Measurements from ENCODE around the gene ATF7IP2.
"Not testable (repeated sequence)": the region's sequence is repeated elsewhere in the genome, so short reads cannot be mapped to it uniquely, and the experiment has no call there.

ATF7IP2 gene

DNA sequence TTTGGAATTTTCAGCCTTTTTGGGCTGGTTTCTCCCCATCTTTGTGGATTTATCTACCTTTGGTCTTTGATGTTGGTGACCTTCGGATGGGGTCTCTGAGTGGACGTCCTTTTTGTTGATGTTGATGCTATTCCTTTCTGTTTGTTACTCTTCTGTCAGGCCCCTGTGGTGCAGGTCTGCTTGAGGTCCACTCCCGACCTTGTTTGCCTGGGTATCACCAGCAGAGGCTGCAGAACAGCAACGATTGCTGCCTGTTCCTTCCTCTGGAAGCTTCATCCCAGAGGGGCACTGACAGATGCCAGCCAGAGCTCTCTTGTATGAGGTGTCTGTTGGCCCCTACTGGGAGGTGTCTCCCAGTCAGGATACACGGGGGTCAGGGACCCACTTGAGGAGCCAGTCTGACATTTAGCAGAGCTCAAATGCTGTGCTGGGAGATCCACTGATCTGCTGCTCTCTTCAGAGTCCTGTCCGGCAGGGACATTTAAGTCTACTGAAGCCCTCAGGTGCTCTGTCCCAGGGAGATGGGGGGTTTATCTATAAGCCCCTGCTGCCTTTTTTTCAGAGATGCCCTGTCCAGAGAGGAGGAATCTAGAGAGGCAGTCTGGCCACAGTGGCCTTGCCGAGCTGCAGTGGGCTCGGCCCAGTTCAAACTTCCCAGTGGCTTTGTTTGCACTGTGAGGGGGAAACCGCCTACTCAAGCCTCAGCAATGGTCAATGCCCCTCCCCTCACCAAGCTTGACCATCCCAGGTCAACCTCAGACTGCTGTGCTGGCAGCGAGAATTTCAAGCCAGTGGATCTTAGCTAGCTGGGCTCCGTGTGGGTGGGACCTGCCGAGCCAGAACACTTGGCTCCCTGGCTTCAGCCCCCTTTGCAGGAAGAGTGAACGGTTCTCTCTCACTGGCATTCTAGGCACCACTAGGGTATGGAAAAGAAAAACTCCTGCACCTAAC is 66.6 kb downstream of the ATF7IP2 start:
- H3K27ac ChIP-seq (ENCODE audit: low read depth, low read length); H3K27me3 ChIP-seq (ENCODE audit: control insufficient read depth, insufficient read depth, low read length); H3K9ac ChIP-seq (ENCODE audit: low read length); H3K4me3 ChIP-seq (ENCODE audit: low read depth, low read length); H3K9me3 ChIP-seq (ENCODE audit: control insufficient read depth, insufficient read depth, low read depth, low read length); H3K4me1 ChIP-seq (ENCODE audit: control insufficient read depth, insufficient read depth, low read length): not testable (repeated sequence)
- H3K36me3 ChIP-seq (ENCODE audit: control insufficient read depth, insufficient read depth, low read length) = peaks cover 15% of the 10 kb centered on the region

DNA sequence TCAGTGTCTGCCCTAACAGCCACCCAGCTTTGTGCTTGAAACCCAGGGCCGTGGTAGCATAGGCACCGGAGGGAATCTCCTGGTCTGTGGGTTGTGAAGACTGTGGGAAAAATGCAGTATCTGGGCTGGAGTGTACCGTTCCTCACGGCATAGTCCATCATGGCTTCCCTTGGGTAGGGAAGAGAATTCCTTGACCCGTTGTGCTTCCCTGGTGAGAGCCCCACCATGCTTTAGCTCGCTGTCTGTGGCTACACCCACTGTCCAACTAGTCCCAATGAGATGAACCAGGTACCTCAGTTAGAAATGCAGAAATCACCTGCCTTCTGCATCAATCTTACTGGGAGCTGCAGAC is 67.3 kb downstream of the ATF7IP2 start:
- no peak overlapping the region for H3K9ac ChIP-seq (ENCODE audit: low read length)
- no peak overlapping the region for H3K27ac ChIP-seq (ENCODE audit: low read depth, low read length)
- H3K4me1 ChIP-seq (ENCODE audit: control insufficient read depth, insufficient read depth, low read length) = no peaks in the 10 kb centered on the region
- peaks cover 15% of the 10 kb centered on the region for H3K36me3 ChIP-seq (ENCODE audit: control insufficient read depth, insufficient read depth, low read length)
- H3K9me3 ChIP-seq (ENCODE audit: control insufficient read depth, insufficient read depth, low read depth, low read length) = no peaks in the 10 kb centered on the region
- no peak overlapping the region for H3K4me3 ChIP-seq (ENCODE audit: low read depth, low read length)
- no peaks in the 10 kb centered on the region for H3K27me3 ChIP-seq (ENCODE audit: control insufficient read depth, insufficient read depth, low read length)

DNA sequence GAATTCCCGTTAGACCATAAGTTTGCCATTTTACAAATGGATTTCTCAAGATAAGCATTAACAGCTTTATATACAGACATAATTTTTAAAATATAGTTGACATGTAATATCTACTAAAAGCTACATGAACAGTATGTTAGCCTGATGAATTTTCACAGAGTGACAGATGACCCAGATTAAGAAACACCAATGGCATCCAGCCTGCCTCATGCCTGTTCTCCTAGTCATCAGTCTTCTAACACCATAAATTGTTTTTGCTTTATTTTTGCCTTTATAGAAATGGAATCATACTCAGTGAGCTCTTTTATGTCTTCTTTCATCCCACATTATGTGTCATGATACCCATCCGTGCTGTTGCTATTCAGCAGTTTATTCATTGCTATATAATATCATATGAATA is 80.0 kb downstream of the ATF7IP2 start:
- Histone ChIP-seq H3K4me1 (ENCODE audit: control insufficient read depth, insufficient read depth, low read length) (no peaks in the 10 kb centered on the region), H3K27me3 (ENCODE audit: control insufficient read depth, insufficient read depth, low read length) (no peaks in the 10 kb centered on the region), H3K36me3 (ENCODE audit: control insufficient read depth, insufficient read depth, low read length) (peaks cover 23% of the 10 kb centered on the region)

DNA sequence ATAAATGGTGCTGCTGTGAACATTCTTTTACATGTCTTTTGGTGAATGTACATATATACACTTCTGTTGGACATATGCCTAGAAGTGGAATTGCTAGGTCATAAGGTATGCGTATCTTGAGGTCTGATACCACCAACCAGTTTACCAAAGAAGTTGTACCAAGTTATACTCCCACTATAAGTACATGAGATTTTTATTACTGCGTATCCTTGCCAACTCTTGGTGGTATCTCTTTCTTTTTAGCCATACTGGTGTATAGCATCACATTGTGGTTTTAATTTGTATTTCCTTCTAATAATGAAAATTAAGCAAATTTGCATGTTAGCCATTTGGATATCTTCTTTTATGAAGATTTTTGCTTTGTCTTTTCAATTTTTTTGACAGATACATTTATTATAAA is 80.5 kb downstream of the ATF7IP2 start:
- peaks cover 23% of the 10 kb centered on the region for H3K36me3 ChIP-seq (ENCODE audit: control insufficient read depth, insufficient read depth, low read length)
- no peaks in the 10 kb centered on the region for H3K9me3 ChIP-seq (ENCODE audit: control insufficient read depth, insufficient read depth, low read depth, low read length)
- H3K9ac ChIP-seq (ENCODE audit: low read length) = no peak overlapping the region
- H3K4me3 ChIP-seq (ENCODE audit: low read depth, low read length) = no peak overlapping the region
- no peaks in the 10 kb centered on the region for H3K4me1 ChIP-seq (ENCODE audit: control insufficient read depth, insufficient read depth, low read length)
- H3K27me3 ChIP-seq (ENCODE audit: control insufficient read depth, insufficient read depth, low read length) = no peaks in the 10 kb centered on the region
- H3K27ac ChIP-seq (ENCODE audit: low read depth, low read length) = no peak overlapping the region

More for the DNA sequence above, 80.0 kb downstream of the ATF7IP2 start:
- Histone ChIP-seq H3K4me3 (ENCODE audit: low read depth, low read length) (no peak overlapping the region), H3K9me3 (ENCODE audit: control insufficient read depth, insufficient read depth, low read depth, low read length) (no peaks in the 10 kb centered on the region), H3K9ac (ENCODE audit: low read length) (no peak overlapping the region), H3K27ac (ENCODE audit: low read depth, low read length) (no peak overlapping the region)

DNA sequence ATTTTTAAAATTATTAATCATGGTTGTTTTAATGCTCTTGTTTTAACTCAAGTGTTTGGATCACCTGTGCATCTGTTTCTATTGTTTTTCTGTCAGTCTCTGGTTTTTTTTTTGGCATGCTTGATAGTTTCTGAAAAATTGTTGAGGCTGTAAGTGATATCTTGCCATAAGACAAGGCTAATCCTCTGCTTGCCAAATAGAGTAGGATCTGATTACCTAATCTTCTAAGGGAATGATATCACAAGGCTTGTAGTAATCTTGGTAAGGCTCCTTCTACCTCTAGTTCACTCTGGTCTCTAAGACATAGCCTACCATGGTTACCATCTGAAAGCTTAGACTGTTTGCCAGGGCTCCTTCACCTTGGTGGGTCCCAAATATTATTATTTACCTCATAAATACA is 81.0 kb downstream of the ATF7IP2 start:
- Histone ChIP-seq H3K9ac (ENCODE audit: low read length) (no peak overlapping the region), H3K9me3 (ENCODE audit: control insufficient read depth, insufficient read depth, low read depth, low read length) (no peaks in the 10 kb centered on the region), H3K27ac (ENCODE audit: low read depth, low read length) (no peak overlapping the region), H3K27me3 (ENCODE audit: control insufficient read depth, insufficient read depth, low read length) (no peaks in the 10 kb centered on the region), H3K4me1 (ENCODE audit: control insufficient read depth, insufficient read depth, low read length) (no peaks in the 10 kb centered on the region), H3K36me3 (ENCODE audit: control insufficient read depth, insufficient read depth, low read length) (peaks cover 23% of the 10 kb centered on the region), H3K4me3 (ENCODE audit: low read depth, low read length) (no peak overlapping the region)

DNA sequence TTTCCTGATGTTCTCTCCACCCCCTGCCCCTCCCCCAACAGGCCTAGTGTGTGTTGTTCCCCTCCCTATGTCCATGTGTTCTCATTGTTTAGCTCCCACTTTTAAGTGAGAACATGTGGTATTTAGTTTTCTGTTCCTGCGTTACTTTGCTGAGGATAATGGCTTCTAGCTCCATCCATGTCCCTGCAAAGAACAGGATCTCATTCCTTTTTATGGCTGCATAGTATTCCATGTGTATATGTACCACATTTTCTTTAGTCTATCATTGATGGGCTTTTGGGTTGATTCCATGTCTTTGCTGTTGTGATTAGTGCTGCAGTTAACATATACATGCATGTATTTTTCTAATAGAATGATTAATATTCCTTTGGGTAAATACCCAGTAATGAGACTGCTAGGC is 90.8 kb downstream of the ATF7IP2 start:
- not testable (repeated sequence) for H3K4me3 ChIP-seq (ENCODE audit: low read depth, low read length); H3K27me3 ChIP-seq (ENCODE audit: control insufficient read depth, insufficient read depth, low read length); H3K9ac ChIP-seq (ENCODE audit: low read length); H3K27ac ChIP-seq (ENCODE audit: low read depth, low read length); H3K4me1 ChIP-seq (ENCODE audit: control insufficient read depth, insufficient read depth, low read length)
- peaks cover 43% of the 10 kb centered on the region for H3K36me3 ChIP-seq (ENCODE audit: control insufficient read depth, insufficient read depth, low read length)
- H3K9me3 ChIP-seq (ENCODE audit: control insufficient read depth, insufficient read depth, low read depth, low read length) = peaks cover 11% of the 10 kb centered on the region

DNA sequence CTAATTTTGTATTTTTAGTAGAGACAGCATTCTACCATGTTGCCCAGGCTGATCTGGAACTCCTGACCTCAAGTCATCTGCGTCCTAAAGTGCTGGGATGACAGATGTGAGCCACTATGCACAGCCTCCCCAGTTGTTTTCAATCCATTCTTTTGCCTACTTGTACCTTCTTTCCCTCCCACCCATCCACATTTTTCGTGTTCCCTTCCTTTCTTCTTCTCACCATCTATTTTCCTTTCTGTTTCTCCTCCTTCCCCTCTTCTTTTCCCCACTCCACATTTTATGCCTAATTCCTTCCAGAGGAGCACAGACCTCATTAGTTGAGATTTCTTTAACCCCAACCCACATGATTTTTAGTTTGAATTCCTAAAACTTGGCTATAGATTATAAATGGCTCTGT is 94.3 kb downstream of the ATF7IP2 start:
- Histone ChIP-seq H3K9me3 (ENCODE audit: control insufficient read depth, insufficient read depth, low read depth, low read length) (peaks cover 16% of the 10 kb centered on the region), H3K27ac (ENCODE audit: low read depth, low read length) (no peak overlapping the region)

DNA sequence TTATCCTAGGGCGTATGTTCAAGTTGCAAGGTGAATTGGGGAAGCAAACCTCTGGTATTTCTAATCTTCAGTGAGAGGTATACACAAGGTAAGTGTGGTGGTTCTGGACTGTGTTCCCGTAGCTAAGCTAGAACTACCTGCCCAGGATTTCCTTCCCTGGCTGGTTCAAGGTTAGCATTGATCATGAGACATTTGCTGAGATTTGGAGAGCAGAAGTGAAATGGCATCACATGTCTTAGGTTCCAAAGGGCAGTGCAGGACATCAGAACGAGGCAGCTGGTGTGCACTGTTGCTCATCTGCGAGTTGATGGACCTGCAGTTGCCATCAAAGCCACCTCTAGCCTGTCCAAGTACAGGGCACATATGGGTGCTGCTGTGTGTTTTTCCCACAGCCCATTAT is 99.3 kb downstream of the ATF7IP2 start:
- H3K4me1 ChIP-seq (ENCODE audit: control insufficient read depth, insufficient read depth, low read length) = no peaks in the 10 kb centered on the region
- H3K27ac ChIP-seq (ENCODE audit: low read depth, low read length) = no peak overlapping the region
- H3K9me3 ChIP-seq (ENCODE audit: control insufficient read depth, insufficient read depth, low read depth, low read length) = peaks cover 30% of the 10 kb centered on the region
- no peak overlapping the region for H3K4me3 ChIP-seq (ENCODE audit: low read depth, low read length)
- H3K27me3 ChIP-seq (ENCODE audit: control insufficient read depth, insufficient read depth, low read length) = no peaks in the 10 kb centered on the region
- H3K36me3 ChIP-seq (ENCODE audit: control insufficient read depth, insufficient read depth, low read length) = peaks cover 18% of the 10 kb centered on the region
- H3K9ac ChIP-seq (ENCODE audit: low read length) = no peak overlapping the region

More for the DNA sequence above, 94.3 kb downstream of the ATF7IP2 start:
- H3K36me3 ChIP-seq (ENCODE audit: control insufficient read depth, insufficient read depth, low read length) = peaks cover 31% of the 10 kb centered on the region
- no peaks in the 10 kb centered on the region for H3K4me1 ChIP-seq (ENCODE audit: control insufficient read depth, insufficient read depth, low read length)
- no peak overlapping the region for H3K9ac ChIP-seq (ENCODE audit: low read length)
- H3K27me3 ChIP-seq (ENCODE audit: control insufficient read depth, insufficient read depth, low read length) = no peaks in the 10 kb centered on the region
- no peak overlapping the region for H3K4me3 ChIP-seq (ENCODE audit: low read depth, low read length)

DNA sequence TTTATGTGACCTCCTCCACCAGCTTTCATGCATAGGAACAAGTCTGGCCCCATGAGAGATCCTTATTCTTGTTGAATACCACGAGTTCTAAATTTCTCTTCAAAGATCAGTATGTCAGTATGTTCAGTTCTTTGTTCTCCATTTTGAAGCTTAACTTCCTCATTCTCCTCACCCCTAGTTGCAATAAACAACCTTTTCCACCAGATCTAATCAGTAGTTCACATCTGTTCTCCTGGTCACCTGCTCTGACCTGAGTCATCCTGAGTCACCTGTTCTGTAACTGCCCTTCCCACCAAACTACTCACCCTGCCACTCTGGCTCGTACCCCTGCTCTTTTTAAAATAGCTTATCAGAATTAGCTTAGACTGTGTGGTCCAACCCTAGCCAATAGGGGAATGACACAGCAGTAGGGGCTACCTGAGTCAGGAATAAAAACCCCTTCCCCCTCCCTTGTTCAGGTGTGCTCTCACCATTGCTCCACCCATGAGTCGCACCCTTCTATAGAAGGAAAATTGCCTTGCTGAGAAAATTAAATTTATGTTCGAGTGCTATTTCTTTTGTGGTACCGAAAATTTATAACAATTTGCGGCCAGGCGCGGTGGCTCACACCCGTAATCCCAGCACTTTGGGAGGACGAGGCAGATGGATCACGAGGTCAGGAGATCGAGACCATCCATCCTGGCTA is 100.0 kb downstream of the ATF7IP2 start:
- Histone ChIP-seq H3K4me3 (ENCODE audit: low read depth, low read length) (no peak overlapping the region), H3K9me3 (ENCODE audit: control insufficient read depth, insufficient read depth, low read depth, low read length) (peaks cover 30% of the 10 kb centered on the region), H3K9ac (ENCODE audit: low read length) (no peak overlapping the region), H3K36me3 (ENCODE audit: control insufficient read depth, insufficient read depth, low read length) (peaks cover 13% of the 10 kb centered on the region), H3K27me3 (ENCODE audit: control insufficient read depth, insufficient read depth, low read length) (no peaks in the 10 kb centered on the region), H3K4me1 (ENCODE audit: control insufficient read depth, insufficient read depth, low read length) (no peaks in the 10 kb centered on the region), H3K27ac (ENCODE audit: low read depth, low read length) (no peak overlapping the region)

DNA sequence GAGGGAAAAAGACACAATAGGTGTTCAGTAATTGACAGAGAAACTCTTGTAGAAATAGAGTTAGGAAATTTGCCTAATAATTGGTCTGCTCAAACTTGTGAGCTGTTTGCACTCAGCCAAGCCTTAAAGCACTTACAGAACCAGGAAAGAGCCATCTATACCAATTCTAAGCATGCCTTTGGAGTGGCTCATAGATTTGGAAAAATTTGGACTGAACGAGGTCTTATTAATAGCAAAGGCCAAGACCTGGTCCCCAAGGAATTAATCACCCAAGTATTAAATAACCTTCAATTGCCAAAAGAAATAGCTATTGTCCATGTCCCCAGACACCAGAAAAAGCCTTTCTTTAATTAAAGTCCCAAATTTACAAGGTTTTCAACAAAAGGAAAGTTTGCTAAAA is 104.3 kb downstream of the ATF7IP2 start:
- Histone ChIP-seq H3K9ac (ENCODE audit: low read length) (no peak overlapping the region), H3K27ac (ENCODE audit: low read depth, low read length) (no peak overlapping the region), H3K27me3 (ENCODE audit: control insufficient read depth, insufficient read depth, low read length) (no peaks in the 10 kb centered on the region), H3K36me3 (ENCODE audit: control insufficient read depth, insufficient read depth, low read length) (no peaks in the 10 kb centered on the region), H3K4me1 (ENCODE audit: control insufficient read depth, insufficient read depth, low read length) (no peaks in the 10 kb centered on the region), H3K9me3 (ENCODE audit: control insufficient read depth, insufficient read depth, low read depth, low read length) (peaks cover 40% of the 10 kb centered on the region), H3K4me3 (ENCODE audit: low read depth, low read length) (no peak overlapping the region)

DNA sequence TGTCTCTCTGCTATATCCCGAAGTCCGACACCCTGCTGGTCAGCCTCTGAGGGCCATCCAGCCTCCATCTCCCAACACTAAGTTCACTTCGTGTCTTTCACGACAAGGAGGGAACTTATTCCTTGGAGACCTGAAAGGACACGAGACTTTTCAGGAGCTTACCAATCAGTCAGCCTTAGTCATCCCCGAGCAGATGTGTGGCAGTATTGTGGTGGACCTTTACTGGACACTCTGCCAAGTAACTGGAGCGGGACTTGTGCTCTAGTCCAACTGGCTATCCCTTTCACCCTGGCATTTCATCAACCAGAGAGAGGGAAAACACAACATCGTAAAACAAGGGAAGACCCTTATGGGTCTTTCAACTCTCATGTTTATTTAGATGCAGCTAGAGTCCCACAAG is 107.4 kb downstream of the ATF7IP2 start:
- H3K27me3 ChIP-seq (ENCODE audit: control insufficient read depth, insufficient read depth, low read length) = no peaks in the 10 kb centered on the region
- H3K4me1 ChIP-seq (ENCODE audit: control insufficient read depth, insufficient read depth, low read length) = no peaks in the 10 kb centered on the region
- H3K4me3 ChIP-seq (ENCODE audit: low read depth, low read length) = no peak overlapping the region
- no peak overlapping the region for H3K9ac ChIP-seq (ENCODE audit: low read length)
- H3K9me3 ChIP-seq (ENCODE audit: control insufficient read depth, insufficient read depth, low read depth, low read length) = peaks cover 20% of the 10 kb centered on the region
- H3K36me3 ChIP-seq (ENCODE audit: control insufficient read depth, insufficient read depth, low read length) = no peaks in the 10 kb centered on the region
- H3K27ac ChIP-seq (ENCODE audit: low read depth, low read length) = no peak overlapping the region
